ENCODE results near the gene OXSR1. TPM values are rescaled to one million over a fixed set of nuclear protein-coding genes. Genes with fewer than 3 reads are reported as not detected.

Gene OXSR1
- total RNA-seq, 2 donors from 2014 or later: 16.1 to 23.7 TPM

GRCh38 chr3:38150780-38151528, 14.4 kb upstream of the OXSR1 start:
- DNase-seq: no peak
- 76 to 81% methylated on average over 3 of the region's 3 CpGs for WGBS, 2 donors
- ATAC-seq: no peak
- no peak overlapping the region for H3K4me3 ChIP-seq
- intact Hi-C loops (cut with DNase I): no loop called here
- no peaks in the 10 kb centered on the region for H3K36me3 ChIP-seq (replicated peaks in 1 of 2; ENCODE audit: insufficient read depth in 1 of 2, low read depth in 2 of 2)
- no peaks in the 10 kb centered on the region for H3K9me3 ChIP-seq
- H3K27me3 ChIP-seq: no peaks in the 10 kb centered on the region
- H3K4me1 ChIP-seq: no peaks in the 10 kb centered on the region
- TF ChIP-seq POLR2A (IDR thresholded peaks at IDR 0.05) (no peak), CTCF (IDR thresholded peaks at IDR 0.05) (no peak)
- no peak overlapping the region for H3K27ac ChIP-seq

GRCh38 chr3:38151667-38152265, 13.6 kb upstream of the OXSR1 start:
- Histone ChIP-seq H3K4me1 (no peaks in the 10 kb centered on the region), H3K27me3 (no peaks in the 10 kb centered on the region), H3K36me3 (replicated peaks in 1 of 2; ENCODE audit: insufficient read depth in 1 of 2, low read depth in 2 of 2) (no peaks in the 10 kb centered on the region), H3K27ac (no peak overlapping the region), H3K9me3 (no peaks in the 10 kb centered on the region), H3K4me3 (no peak overlapping the region)
- intact Hi-C loops (cut with DNase I): no loop called here
- no peak for DNase-seq
- TF ChIP-seq CTCF (IDR thresholded peaks at IDR 0.05) (no peak), POLR2A (IDR thresholded peaks at IDR 0.05) (no peak)
- WGBS, 2 donors: 73 to 77% methylated on average over 3 of the region's 3 CpGs
- ATAC-seq: no peak

- no peaks in the 10 kb centered on the region for H3K36me3 ChIP-seq (replicated peaks in 1 of 2; ENCODE audit: insufficient read depth in 1 of 2, low read depth in 2 of 2)
- TF ChIP-seq CTCF (IDR thresholded peaks at IDR 0.05): no peak
- no peak for TF ChIP-seq POLR2A (IDR thresholded peaks at IDR 0.05)
- H3K9me3 ChIP-seq: no peaks in the 10 kb centered on the region
- intact Hi-C loops (cut with DNase I): no loop called here
- no peaks in the 10 kb centered on the region for H3K27me3 ChIP-seq
- H3K4me1 ChIP-seq: no peaks in the 10 kb centered on the region
- no peak for ATAC-seq
- no peak overlapping the region for H3K27ac ChIP-seq
- no peak overlapping the region for H3K4me3 ChIP-seq
- DNase-seq: no peak
- 74 to 93% methylated on average over 2 of the region's 2 CpGs for WGBS, 2 donors
Observed at GRCh38 chr3:38152609-38153008, 12.7 kb upstream of the OXSR1 start.

GRCh38 chr3:38153221-38153620, 12.1 kb upstream of the OXSR1 start:
- Histone ChIP-seq H3K4me3 (no peak overlapping the region), H3K36me3 (replicated peaks in 1 of 2; ENCODE audit: insufficient read depth in 1 of 2, low read depth in 2 of 2) (no peaks in the 10 kb centered on the region), H3K27ac (no peak overlapping the region), H3K4me1 (no peaks in the 10 kb centered on the region), H3K27me3 (no peaks in the 10 kb centered on the region), H3K9me3 (no peaks in the 10 kb centered on the region)
- intact Hi-C loops (cut with DNase I): no loop called here
- WGBS, 2 donors: 94 to 97% methylated on average over 2 of the region's 2 CpGs
- DNase-seq: no peak
- no peak for TF ChIP-seq CTCF (IDR thresholded peaks at IDR 0.05)
- TF ChIP-seq POLR2A (IDR thresholded peaks at IDR 0.05): no peak
- no peak for ATAC-seq

Data from body of pancreas (tissue), 4 donors.